GM19193 (cell line): ENCODE results near the gene CELSR3.

Experiments used
- POLR2A ChIP-seq: IDR thresholded peaks from 4 replicates; pipeline ENCODE4 v1.6.1; 2011; ENCODE audit not compliant: insufficient read depth, insufficient read length; ENCODE audit errors: extremely low read depth

Gene CELSR3

DNA sequence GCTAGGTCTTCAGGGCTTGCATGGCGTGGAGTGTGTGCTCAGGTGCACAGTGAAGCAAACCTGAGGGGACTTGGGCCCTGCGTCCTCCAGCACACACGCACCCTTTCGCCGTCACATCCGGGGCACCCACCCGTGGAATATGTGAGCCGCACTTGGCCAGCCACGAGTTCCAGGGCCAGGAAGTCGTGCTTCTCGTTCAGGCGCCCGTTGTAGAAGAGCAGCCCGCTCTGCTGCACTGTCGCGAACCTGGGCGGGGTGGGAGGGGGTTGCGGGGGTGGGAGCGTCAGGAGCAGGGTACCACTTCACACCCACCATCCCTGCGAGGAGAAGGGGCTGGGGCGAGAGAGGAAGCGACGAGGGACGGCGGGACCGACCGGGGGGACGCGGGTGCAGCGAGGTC lies 7.1 kb downstream of the CELSR3 start:
- TF ChIP-seq POLR2A: no peak

DNA sequence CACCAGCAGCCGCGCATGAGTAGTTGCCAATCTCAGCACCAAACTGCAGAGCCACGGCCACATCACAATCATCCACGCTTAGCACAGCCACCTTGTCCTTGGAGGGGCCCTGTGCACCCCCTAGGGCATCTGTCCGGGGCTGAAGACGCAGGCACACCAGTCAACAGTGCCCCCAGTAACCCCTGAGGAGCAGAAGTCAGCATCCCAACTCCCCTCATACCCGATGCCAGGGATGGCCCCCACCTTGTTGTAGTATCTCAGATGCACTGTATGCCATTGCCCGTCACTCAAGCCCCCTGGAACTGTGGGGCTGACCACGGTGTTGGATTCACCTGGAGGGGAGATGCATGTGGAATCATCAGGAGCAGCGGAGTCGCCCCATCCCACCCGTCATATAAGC lies 7.6 kb downstream of the CELSR3 start:
- TF ChIP-seq POLR2A: no peak

DNA sequence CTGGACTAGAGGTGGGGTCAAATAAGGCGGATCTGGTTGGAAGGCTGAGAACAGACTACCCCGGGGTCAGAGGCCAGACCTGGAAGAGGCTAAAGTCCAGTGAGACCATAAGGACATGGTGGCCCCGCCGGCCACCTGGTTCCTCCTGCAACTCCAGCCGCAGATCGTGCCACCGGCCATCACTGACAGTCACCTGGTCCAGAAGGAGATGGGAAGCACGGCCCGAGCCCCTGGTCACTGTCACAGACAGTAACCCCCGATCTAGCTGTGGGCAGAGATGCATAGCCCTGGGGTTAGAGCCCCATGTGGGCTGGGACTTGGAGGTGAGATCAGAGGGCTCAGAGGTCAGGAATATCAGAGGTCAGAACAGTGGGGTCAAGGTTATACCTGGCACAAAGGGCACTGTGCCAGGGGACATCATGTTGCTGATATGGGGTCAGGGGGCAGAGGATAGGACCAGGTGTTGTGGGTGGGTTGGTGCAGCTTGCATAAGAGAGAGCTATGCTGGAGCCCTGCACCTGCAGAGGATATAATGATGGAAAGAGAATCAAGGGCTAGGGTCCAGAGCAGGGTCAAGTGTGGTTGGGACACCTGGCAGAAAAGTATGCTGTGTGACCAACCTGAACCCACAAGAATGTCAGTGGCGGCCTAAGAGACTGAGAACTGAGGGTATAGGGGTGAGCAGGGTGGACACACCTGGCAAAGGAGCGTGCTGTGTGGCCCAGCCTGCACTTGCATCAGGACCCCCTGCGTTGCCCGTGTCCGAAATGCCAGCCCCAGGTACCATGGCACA lies 9.6 kb downstream of the CELSR3 start:
- no peak for TF ChIP-seq POLR2A

DNA sequence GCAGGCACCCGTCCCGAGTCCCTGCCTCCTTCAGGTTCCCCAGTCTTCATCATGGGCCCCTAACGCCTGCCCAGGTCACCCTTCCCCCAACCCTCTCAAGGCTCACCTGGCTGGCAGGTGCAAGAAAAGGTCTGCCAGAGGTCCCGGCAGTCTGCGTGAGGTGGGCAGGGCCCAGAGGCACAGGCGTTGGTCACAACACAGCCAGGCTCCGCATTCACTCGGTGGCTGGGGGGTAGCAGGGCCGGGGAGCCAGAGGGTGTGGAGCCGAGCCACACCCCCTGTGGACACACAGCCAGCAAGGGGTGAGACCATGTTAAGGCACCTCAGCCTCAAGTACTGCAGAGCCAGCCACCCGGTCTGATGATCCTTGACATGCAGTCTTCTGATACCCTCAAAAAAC lies 10.9 kb downstream of the CELSR3 start:
- no peak for TF ChIP-seq POLR2A

DNA sequence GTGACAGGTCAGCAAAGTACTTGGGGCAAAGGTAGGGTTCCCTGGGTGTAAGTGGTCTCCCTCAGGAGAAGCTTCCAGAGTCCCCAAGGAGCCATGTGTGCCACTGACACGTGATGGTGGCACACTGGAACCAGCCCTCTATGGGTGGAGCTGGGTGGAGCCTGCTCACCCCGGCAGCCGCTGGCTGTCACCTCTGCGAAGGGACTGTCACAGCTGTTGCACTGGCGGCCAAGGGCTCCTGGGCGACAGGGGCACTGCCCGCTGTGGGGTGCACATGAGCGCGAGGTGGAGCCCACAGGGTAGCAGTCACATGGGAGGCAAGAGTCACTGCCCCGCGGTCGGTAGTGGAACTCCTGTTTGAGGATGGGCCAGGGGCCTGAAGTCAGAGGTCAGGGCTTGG lies 12.0 kb downstream of the CELSR3 start:
- TF ChIP-seq POLR2A: no peak

DNA sequence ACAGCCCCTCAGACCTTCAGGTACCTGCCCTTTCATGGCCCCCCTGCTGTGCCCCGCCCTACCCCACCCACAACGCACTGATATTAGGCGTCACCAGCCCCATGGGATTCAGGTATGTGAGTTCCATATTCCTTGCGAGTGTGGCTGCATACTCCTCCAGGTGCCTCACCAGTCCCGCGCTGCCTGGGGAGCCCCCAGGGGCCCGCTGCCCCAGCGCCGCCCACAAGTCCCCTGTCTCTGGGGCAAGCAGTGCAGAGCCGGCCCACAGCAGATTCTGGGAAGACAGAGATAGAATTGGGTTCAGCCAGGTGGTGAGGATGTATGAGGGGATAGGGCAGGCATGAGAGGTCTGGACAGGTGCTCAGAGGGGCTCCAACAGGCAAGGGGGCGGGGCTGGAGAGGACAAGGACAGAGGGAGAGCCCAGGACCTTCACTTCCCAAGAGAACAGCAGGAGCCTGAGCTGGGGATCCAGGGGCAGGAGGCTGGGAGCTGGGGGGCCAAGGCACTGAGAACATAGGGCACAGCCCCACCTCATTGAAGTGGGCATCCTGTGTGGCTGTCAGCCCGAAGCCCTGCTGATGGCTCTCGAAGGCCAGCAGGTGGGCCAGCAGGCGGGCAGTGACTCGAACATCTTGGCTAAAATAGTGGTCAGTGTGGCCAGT lies 14.4 kb downstream of the CELSR3 start:
- no peak for TF ChIP-seq POLR2A

DNA sequence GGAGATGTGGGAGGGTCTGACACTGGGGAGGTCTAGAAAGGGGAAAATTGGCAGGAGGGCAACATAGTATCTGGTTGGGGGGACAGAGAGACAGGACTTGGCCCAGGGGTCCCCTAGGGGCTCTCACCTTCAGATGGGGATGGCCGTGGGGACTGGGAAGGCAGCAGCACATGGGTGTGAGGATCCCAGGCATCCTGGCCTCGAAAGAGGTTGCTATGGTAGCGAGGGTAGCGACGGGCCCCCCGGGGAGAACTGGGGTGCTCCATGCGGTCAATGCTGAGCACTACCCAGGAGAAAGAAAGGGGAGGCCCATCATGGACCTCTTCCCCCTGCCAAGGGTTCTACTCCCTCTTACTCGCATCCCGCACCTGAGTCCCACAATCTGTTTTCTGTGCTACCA lies 15.0 kb downstream of the CELSR3 start:
- TF ChIP-seq POLR2A: no peak

DNA sequence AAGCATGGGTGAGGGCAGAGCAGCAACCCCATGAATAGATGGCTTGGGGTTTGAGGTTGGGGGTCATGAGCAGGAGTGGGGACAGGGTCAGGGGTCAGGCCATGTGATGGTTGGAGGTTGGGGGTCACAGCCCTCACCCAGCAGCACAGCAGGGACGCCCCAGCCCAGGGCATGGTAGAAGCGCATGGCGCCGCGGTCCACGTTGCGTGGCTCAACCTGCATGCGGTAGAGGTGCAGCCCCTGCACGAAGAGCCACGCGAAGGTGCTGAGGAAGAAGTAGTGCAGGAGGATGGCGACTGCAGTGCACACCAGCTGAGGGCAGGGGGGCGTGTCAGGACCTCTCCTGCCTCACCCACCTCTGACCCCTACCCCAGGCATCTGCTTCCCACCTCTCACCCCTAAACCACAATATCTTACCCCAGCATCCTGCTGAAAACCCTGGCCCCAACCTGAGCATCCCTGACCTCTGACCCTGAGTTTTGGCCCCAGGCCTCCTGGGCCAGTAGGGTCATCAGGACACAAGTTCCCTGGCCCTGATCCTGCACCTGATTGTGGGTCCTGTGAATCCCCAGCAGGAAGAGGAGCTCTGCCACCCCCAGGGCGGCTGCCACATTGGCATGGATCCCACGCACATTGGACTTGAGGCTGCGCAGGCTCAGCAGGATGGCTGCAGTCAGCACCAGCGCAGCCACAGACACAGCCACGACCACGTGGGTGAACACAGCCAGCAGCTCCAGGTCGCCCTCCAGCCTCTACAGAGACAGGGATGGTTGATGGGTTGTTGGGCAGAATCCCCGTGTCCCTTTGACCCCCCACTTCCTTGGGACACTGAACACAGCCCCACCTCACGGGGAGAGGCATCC lies 17.6 kb downstream of the CELSR3 start:
- no peak for TF ChIP-seq POLR2A

DNA sequence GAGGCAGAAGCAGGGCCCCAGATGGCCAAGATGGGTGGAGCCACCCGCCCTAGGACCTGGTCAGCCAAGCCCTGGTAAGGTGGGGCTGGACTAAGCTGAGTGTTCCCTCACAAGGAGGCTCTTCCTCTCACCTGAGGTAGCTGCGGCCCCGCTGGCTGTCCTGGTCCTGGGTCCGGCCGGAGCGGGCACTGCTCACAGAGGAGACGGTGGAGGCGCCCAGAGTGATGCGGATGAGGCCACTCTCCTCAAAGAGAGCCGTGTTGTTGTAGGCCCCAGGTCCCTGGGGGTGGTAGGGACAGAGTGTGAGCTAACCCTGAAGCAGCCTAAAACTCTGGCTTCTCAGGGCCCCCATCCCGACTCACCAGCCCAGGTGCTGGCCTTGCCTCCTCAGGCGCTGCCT lies 20.1 kb downstream of the CELSR3 start:
- no peak for TF ChIP-seq POLR2A

DNA sequence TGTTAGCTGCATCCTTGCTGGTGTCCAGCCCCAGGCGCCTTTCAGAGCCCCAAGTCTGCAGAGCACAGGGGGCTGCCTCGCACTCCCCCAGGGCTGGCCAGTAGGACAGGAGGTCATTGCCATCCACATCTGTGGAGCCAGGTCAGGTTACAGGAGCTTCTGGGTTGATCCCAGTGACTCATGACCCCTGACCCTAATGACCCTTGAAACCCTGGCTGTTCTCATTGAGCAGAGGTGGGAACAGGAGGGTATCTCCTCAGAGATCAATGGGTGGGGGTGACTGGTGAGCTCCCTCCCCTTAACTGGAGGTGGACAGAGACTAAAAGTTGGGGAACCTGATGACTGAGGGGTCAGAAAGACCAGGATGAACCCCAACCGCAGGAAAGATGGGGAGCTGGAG lies 21.3 kb downstream of the CELSR3 start:
- TF ChIP-seq POLR2A: no peak

DNA sequence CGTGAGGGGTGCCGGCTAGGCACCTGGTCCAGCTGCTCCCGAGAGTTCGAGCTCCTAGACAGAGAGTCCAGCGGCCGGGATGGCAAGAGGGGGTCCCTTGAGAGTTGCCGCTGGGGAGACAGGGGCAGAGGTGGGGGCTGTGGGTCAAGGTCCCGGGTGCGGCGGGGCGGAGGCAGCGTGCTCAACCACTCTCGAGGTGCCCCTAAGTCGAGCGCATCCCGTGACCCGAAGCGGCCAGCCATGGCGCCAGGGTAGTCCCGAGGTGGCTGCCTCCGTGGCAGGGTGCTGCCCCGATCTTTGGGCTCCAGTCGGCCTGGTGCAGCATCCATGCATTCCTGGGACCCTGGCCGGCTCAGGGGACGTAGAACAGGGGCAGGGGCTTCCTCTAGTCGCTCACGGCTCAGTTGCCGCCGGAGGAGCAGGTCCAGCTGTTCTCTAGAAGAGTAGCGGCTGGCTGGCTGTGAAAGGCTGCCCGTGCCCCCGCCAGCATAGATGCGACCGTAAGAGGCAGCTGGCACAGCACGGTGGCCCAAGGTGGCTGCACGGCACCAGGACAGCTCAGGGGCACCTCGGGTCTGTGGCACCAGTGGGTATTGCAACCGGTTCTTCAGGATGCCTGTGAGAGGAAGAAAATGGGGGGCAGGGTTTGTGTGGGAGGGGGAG lies 22.6 kb downstream of the CELSR3 start:
- no peak for TF ChIP-seq POLR2A

DNA sequence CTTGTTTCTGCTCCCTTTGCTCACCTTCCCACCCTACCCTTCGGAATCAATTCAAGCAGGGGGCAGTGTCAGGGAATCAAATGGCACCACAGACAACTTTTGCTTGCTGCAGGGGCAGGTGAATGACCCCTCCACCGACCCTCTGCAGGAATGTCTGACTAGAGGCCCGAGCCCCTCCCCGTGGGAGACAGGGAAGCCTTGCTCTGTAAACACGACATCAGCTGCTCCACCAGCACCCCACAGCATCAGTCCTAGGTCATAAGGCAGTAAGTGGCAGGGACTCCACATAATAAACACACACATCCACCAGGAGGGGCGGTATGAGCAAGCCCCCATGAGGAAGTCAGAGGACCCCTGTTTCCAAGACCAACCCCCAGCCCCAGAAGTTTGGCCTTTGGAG lies 25.4 kb downstream of the CELSR3 start:
- TF ChIP-seq POLR2A: no peak

DNA sequence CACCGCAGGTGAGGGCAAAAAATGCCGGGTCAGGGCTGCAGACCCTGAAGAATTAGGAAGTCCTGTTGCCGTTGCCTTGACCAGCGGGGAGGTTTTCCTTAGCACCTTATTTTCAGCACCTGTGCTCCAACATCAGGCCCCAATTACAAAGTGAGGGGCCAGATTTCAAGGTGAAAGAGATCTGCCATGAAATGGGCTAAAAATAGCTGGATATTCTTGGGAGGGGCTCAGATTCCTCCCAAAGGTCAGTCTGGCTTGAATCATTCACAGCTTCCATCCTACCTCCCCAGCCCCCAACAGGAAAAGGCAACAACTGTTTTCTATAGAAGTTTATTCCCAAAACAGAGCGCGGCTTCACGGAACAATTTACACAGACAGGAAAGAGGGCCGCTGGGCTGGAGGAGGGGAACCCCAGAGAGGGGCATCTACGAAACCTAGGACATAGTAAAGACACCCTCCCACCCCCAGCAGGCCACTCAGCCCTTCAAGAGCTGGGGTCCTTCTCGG lies 26.5 kb downstream of the CELSR3 start:
- TF ChIP-seq POLR2A: no peak

DNA sequence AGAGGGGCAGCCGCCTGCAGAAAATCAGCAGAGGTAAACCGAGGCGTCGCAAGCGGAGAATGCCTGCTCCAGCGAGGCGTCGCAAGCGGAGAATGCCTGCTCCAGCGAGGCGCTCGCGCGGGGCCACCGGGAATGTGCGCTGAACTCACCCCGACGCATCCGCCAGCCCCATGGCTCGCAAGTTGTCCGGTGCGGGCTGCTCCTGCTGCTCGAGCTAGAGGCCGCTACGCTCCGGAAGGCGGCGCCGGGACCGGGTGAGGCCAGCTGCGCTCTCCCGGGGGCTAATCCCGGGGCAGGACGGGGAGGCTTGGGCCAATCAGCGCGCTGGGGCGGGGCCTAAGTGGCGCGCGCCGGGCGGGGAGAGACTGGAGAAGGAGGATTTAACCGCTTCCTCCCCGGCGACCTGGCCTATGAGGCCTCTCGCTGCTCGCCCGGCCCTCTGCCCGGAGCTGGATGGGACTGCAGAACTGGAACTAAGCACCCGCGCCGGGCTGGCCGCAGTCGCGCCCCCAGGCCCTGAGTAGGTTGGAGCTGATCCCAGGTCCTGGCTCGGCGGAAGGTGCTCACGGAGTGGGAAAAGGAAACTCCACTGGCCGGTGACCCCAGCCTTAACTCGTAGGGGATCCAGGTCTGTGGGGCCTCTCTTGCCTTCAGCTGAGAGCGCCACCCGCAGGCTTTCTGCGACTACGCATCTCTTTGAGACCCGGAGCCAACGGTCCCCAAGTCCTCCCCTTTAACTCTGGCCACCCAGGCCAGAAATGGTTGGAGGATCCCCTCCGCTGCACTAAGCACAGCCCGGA lies 27.3 kb downstream of the CELSR3 start, which contains the start of gene SLC26A6:
Gene SLC26A6 (minus strand): TSS at position 240 of the 800 bp plus-strand sequence. CDS start 68 bp downstream, at position 172.
- peak; percentile 63 for TF ChIP-seq POLR2A
